ENCODE data around the gene OR8H2.
"Not testable (repeated sequence)": the region's sequence is repeated elsewhere in the genome, so short reads cannot be mapped to it uniquely, and the experiment has no call there.

OR8H2 gene

GRCh38 chr11:56103210-56103737 is at the start of gene OR8H2:
OR8H2 (plus strand) TSS chr11:56103687; CDS start chr11:56105043, 1,356 bp downstream.
- no peak for TF ChIP-seq CTCF (IDR thresholded peaks at IDR 0.05; ENCODE audit: low read depth, low read length)
- H3K4me3 ChIP-seq (replicated peaks in 1 of 2; ENCODE audit: low read depth in 2 of 2, low read length in 2 of 2), result no peak within 1 kb of the TSS
- DNase-seq (ENCODE audit: low read depth in 2 of 2), result no peak

- H3K4me3 ChIP-seq (replicated peaks in 1 of 2; ENCODE audit: low read depth in 2 of 2, low read length in 2 of 2); DNase-seq (ENCODE audit: low read depth in 2 of 2): not testable (repeated sequence)
Observed at GRCh38 chr11:56056366-56056765, 47.1 kb upstream of the OR8H2 start.

- DNase-seq (ENCODE audit: low read depth in 2 of 2); H3K4me3 ChIP-seq (replicated peaks in 1 of 2; ENCODE audit: low read depth in 2 of 2, low read length in 2 of 2): not testable (repeated sequence)
Observed at GRCh38 chr11:56057661-56058237, 45.7 kb upstream of the OR8H2 start.

- DNase-seq (ENCODE audit: low read depth in 2 of 2); H3K4me3 ChIP-seq (replicated peaks in 1 of 2; ENCODE audit: low read depth in 2 of 2, low read length in 2 of 2): not testable (repeated sequence)
Observed at GRCh38 chr11:56058260-56058780, 45.2 kb upstream of the OR8H2 start.

GRCh38 chr11:56066980-56067379 is 36.5 kb upstream of the OR8H2 start:
- no peak for TF ChIP-seq CTCF (IDR thresholded peaks at IDR 0.05; ENCODE audit: low read depth, low read length)
- no peak for DNase-seq (ENCODE audit: low read depth in 2 of 2)
- H3K4me3 ChIP-seq (replicated peaks in 1 of 2; ENCODE audit: low read depth in 2 of 2, low read length in 2 of 2), result no peak overlapping the region

GRCh38 chr11:56089697-56090096 is 13.8 kb upstream of the OR8H2 start:
- no peak for DNase-seq (ENCODE audit: low read depth in 2 of 2)
- no peak overlapping the region for H3K4me3 ChIP-seq (replicated peaks in 1 of 2; ENCODE audit: low read depth in 2 of 2, low read length in 2 of 2)
- no peak for TF ChIP-seq CTCF (IDR thresholded peaks at IDR 0.05; ENCODE audit: low read depth, low read length)

GRCh38 chr11:56093008-56093407 is 10.5 kb upstream of the OR8H2 start, which contains the start of gene OR8I2:
OR8I2 (plus strand) TSS chr11:56093308; CDS start chr11:56093308, 0 bp downstream.
- no peak for DNase-seq (ENCODE audit: low read depth in 2 of 2)
- no peak within 1 kb of the TSS for H3K4me3 ChIP-seq (replicated peaks in 1 of 2; ENCODE audit: low read depth in 2 of 2, low read length in 2 of 2)
- no peak for TF ChIP-seq CTCF (IDR thresholded peaks at IDR 0.05; ENCODE audit: low read depth, low read length)

GRCh38 chr11:56122073-56122472 is 18.6 kb downstream of the OR8H2 start, which contains the start of gene OR8H3:
OR8H3 (plus strand) TSS chr11:56122373; CDS start chr11:56122373, 0 bp downstream.
- H3K4me3 ChIP-seq (replicated peaks in 1 of 2; ENCODE audit: low read depth in 2 of 2, low read length in 2 of 2), result no peak within 1 kb of the TSS
- no peak for TF ChIP-seq CTCF (IDR thresholded peaks at IDR 0.05; ENCODE audit: low read depth, low read length)
- DNase-seq (ENCODE audit: low read depth in 2 of 2), result no peak

Data from cardiac fibroblast (primary cell).